ENCODE results near the gene MED25.

MED25 gene

GRCh38 chr19:49803529-49803856 lies 14.6 kb upstream of the MED25 start:
- Histone ChIP-seq H3K27ac (ENCODE audit: low read depth, low read length) (no peak overlapping the region), H3K9ac (ENCODE audit: low read length) (no peak overlapping the region), H3K4me3 (ENCODE audit: insufficient read depth, low read length, poor library complexity, severe bottlenecking) (no peak overlapping the region), H3K27me3 (ENCODE audit: low read length) (no peaks in the 10 kb centered on the region), H3K4me2 (ENCODE audit: low read depth, low read length, poor library complexity, severe bottlenecking) (no peak overlapping the region), H3K9me2 (replicated peaks; ENCODE audit: insufficient read depth, low read length) (no peaks in the 10 kb centered on the region), H3F3A (ENCODE audit: insufficient read depth) (no peaks in the 10 kb centered on the region), H3K79me2 (ENCODE audit: insufficient read depth, low read length) (no peaks in the 10 kb centered on the region), H4K20me1 (ENCODE audit: low read depth, low read length) (no peaks in the 10 kb centered on the region), H2AFZ (ENCODE audit: low read depth, low read length, severe bottlenecking) (no peak overlapping the region), H3K36me3 (ENCODE audit: low read length) (no peaks in the 10 kb centered on the region), H3K9me3 (ENCODE audit: insufficient read depth, low read length) (no peaks in the 10 kb centered on the region)
- no peak for TF ChIP-seq EZH2phosphoT487 (conservative IDR thresholded peaks at IDR 0.05; ENCODE audit: low read length)
- TF ChIP-seq CTCF (IDR thresholded peaks at IDR 0.05; ENCODE audit: insufficient read depth, low read length, poor library complexity, severe bottlenecking): no peak

- Histone ChIP-seq H3F3A (ENCODE audit: insufficient read depth) (0 out of 2 replicates have a peak, but pooled peaks cover 3% of the 10 kb centered on the region), H3K4me3 (ENCODE audit: insufficient read depth, low read length, poor library complexity, severe bottlenecking) (no peak overlapping the region), H3K79me2 (ENCODE audit: insufficient read depth, low read length) (no peaks in the 10 kb centered on the region), H3K9ac (ENCODE audit: low read length) (no peak overlapping the region), H3K27ac (ENCODE audit: low read depth, low read length) (no peak overlapping the region), H3K9me2 (replicated peaks; ENCODE audit: insufficient read depth, low read length) (no peaks in the 10 kb centered on the region), H3K27me3 (ENCODE audit: low read length) (no peaks in the 10 kb centered on the region), H3K4me2 (ENCODE audit: low read depth, low read length, poor library complexity, severe bottlenecking) (no peak overlapping the region), H2AFZ (ENCODE audit: low read depth, low read length, severe bottlenecking) (no peak overlapping the region), H4K20me1 (ENCODE audit: low read depth, low read length) (no peaks in the 10 kb centered on the region), H3K36me3 (ENCODE audit: low read length) (no peaks in the 10 kb centered on the region), H3K9me3 (ENCODE audit: insufficient read depth, low read length) (no peaks in the 10 kb centered on the region)
- TF ChIP-seq CTCF (IDR thresholded peaks at IDR 0.05; ENCODE audit: insufficient read depth, low read length, poor library complexity, severe bottlenecking) (no peak), EZH2phosphoT487 (conservative IDR thresholded peaks at IDR 0.05; ENCODE audit: low read length) (no peak)
Measured at GRCh38 chr19:49805822-49806619, 12.1 kb upstream of the MED25 start.

- H3K36me3 ChIP-seq (ENCODE audit: low read length): no peaks in the 10 kb centered on the region
- no peaks in the 10 kb centered on the region for H4K20me1 ChIP-seq (ENCODE audit: low read depth, low read length)
- no peak overlapping the region for H3K9ac ChIP-seq (ENCODE audit: low read length)
- H3K4me2 ChIP-seq (ENCODE audit: low read depth, low read length, poor library complexity, severe bottlenecking): no peak overlapping the region
- H3K79me2 ChIP-seq (ENCODE audit: insufficient read depth, low read length): no peaks in the 10 kb centered on the region
- TF ChIP-seq EZH2phosphoT487 (conservative IDR thresholded peaks at IDR 0.05; ENCODE audit: low read length): no peak
- TF ChIP-seq CTCF (IDR thresholded peaks at IDR 0.05; ENCODE audit: insufficient read depth, low read length, poor library complexity, severe bottlenecking): no peak
- no peak overlapping the region for H2AFZ ChIP-seq (ENCODE audit: low read depth, low read length, severe bottlenecking)
- no peaks in the 10 kb centered on the region for H3K27me3 ChIP-seq (ENCODE audit: low read length)
- H3K9me2 ChIP-seq (replicated peaks; ENCODE audit: insufficient read depth, low read length): no peaks in the 10 kb centered on the region
- no peak overlapping the region for H3K4me3 ChIP-seq (ENCODE audit: insufficient read depth, low read length, poor library complexity, severe bottlenecking)
- H3F3A ChIP-seq (ENCODE audit: insufficient read depth): 0 out of 2 replicates have a peak, but pooled peaks cover 3% of the 10 kb centered on the region
- no peaks in the 10 kb centered on the region for H3K9me3 ChIP-seq (ENCODE audit: insufficient read depth, low read length)
- H3K27ac ChIP-seq (ENCODE audit: low read depth, low read length): no peak overlapping the region
Measured at GRCh38 chr19:49806620-49806959, 11.5 kb upstream of the MED25 start.
